Neural crest cell (in vitro differentiated cells): ENCODE data around the gene UBL4B. TPM values are rescaled to one million over a fixed set of nuclear protein-coding genes. Genes with fewer than 3 reads are reported as not detected.

Experiments used
- DNase-seq: peaks from one replicate; pipeline ENCODE4 v3.0.0; 2021; ENCODE audit warnings: low read depth, mixed read lengths, low spot score
- H3K27ac Mint-ChIP-seq: one replicate; pipeline ENCODE4 v1.8.0; 2021; ENCODE audit warnings: mild to moderate bottlenecking, mixed read lengths; ENCODE audit not compliant: unreplicated experiment
- H3K27me3 Mint-ChIP-seq: 2 replicates; pipeline ENCODE4 v1.8.0; 2021; ENCODE audit warnings: low read depth, mild to moderate bottlenecking, mixed read lengths
- H3K36me3 Mint-ChIP-seq: 2 replicates; pipeline ENCODE4 v1.8.0; 2021; ENCODE audit warnings: low read depth, mild to moderate bottlenecking, mixed read lengths
- H3K4me1 Mint-ChIP-seq: 2 replicates; pipeline ENCODE4 v1.8.0; 2021; ENCODE audit warnings: mixed read lengths
- H3K4me3 Mint-ChIP-seq: one replicate; pipeline ENCODE4 v1.8.0; 2021; ENCODE audit warnings: mild to moderate bottlenecking, mixed read lengths
- H3K9me3 Mint-ChIP-seq: 2 replicates; pipeline ENCODE4 v1.8.0; 2021; ENCODE audit warnings: mixed read lengths
- total RNA-seq: library from RNA; stranded (reverse); gene quantifications from 2 replicates; pipeline ENCODE4 v1.2.1, GENCODE V29; 2021
- TF ChIP-seq, protein P1 (sequence below): fragments of 200-600 bp; sonication (generic); conservative IDR thresholded peaks from 2 replicates; pipeline ENCODE4 v1.5.0; 2021; ENCODE audit warnings: antibody characterized with exemption, mild to moderate bottlenecking

Gene UBL4B
- total RNA-seq, 1 donor from 2014 or later, result not detected

DNA sequence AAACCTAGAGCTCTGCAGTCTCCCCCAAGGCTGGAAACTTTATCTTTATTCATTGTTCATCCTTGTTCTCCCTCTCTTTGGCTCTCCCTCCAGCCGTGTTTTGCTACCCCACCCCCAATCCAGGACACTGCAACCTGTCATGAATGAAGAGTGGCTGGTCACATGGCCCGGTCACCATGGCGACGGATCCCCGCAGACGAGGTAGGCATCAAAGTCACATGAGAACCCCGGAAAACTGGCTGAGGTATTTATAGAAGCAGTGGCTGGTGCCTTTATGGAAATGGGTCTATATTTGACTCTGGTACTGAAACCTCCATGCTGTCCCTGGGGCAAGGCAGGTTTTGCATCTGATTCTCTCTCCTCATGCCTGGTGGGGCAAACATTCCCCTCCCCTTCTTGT, 24.7 kb downstream of the UBL4B start:
- Mint-ChIP-seq H3K9me3 (peaks cover 3% of the 10 kb centered on the region), H3K4me3 (peak overlapping the region; percentile 43), H3K27me3 (peaks cover 55% of the 10 kb centered on the region), H3K27ac (peak overlapping the region; percentile 14), H3K4me1 (peaks cover 23% of the 10 kb centered on the region), H3K36me3 (no peaks in the 10 kb centered on the region)
- TF ChIP-seq, protein P1, sequence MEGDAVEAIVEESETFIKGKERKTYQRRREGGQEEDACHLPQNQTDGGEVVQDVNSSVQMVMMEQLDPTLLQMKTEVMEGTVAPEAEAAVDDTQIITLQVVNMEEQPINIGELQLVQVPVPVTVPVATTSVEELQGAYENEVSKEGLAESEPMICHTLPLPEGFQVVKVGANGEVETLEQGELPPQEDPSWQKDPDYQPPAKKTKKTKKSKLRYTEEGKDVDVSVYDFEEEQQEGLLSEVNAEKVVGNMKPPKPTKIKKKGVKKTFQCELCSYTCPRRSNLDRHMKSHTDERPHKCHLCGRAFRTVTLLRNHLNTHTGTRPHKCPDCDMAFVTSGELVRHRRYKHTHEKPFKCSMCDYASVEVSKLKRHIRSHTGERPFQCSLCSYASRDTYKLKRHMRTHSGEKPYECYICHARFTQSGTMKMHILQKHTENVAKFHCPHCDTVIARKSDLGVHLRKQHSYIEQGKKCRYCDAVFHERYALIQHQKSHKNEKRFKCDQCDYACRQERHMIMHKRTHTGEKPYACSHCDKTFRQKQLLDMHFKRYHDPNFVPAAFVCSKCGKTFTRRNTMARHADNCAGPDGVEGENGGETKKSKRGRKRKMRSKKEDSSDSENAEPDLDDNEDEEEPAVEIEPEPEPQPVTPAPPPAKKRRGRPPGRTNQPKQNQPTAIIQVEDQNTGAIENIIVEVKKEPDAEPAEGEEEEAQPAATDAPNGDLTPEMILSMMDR, result no peak
- peak; percentile 56 for DNase-seq

DNA sequence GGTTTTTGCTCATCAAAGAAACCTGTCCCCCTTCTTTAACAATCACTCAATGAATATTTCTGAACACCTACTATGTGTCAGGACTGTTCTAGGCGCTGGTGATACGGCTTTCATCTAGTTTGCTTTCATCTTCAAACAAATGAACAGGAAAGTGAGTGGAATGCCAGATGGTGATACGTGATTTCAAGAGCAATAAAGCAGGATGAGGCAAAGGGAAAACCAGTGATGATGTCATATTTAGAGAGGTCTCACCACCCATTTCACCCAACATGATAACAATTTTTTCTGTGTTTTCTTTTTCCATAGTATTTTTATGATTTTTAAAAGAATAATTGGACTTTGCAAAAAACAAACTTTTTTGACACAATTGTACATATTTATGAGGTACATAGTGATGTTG, 26.7 kb downstream of the UBL4B start:
- Mint-ChIP-seq H3K9me3 (peaks cover 3% of the 10 kb centered on the region), H3K27me3 (peaks cover 47% of the 10 kb centered on the region), H3K4me1 (peaks cover 23% of the 10 kb centered on the region), H3K36me3 (no peaks in the 10 kb centered on the region), H3K4me3 (no peak overlapping the region), H3K27ac (no peak overlapping the region)
- DNase-seq, result no peak
- TF ChIP-seq, protein P1, result no peak

DNA sequence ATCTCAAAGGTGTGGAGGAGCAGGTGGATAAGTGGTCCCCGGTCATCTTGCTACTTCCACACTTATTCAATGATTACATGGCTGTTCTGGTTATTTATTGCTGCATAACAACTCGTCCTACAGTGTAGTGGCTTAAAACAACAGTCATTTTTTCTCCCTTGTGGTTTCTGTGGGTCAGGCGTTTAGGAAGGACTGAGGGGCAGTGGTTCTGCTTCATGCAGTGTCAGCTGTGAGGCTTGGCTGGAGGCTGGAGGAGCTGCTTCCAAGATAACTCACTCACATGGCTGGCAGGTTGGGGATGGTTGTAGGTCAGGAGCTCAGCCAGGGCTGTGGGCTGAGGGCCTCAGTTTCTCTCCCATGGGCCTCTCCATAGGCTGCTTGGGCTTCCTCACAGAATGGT, 32.1 kb downstream of the UBL4B start:
- H3K9me3 Mint-ChIP-seq, result peaks cover 3% of the 10 kb centered on the region
- H3K4me3 Mint-ChIP-seq, result no peak overlapping the region
- H3K27ac Mint-ChIP-seq, result no peak overlapping the region
- no peak for DNase-seq
- no peaks in the 10 kb centered on the region for H3K36me3 Mint-ChIP-seq
- TF ChIP-seq, protein P1, result no peak
- peaks cover 8% of the 10 kb centered on the region for H3K27me3 Mint-ChIP-seq
- no peaks in the 10 kb centered on the region for H3K4me1 Mint-ChIP-seq

DNA sequence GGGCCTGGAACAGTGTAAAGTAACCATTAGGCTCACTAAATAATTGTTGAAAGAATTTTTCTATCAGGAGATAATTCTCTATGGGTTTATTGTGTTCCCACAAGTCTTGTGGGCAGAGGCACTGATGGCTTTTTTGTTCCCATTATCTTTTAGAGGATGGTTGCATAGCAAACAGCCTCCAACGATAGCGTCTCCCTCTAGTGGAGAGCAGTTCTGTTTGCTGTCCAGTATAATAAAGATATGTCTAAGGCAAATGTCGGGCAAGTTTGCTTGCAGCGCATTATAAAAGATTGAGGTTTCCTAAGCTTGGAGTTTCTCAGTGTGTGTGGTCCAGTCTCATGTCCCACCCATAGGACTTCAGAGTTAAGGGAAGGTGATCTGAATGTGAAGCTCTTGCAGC, 36.7 kb downstream of the UBL4B start:
- TF ChIP-seq, protein P1, result peak; percentile 59
- H3K9me3 Mint-ChIP-seq, result no peaks in the 10 kb centered on the region
- H3K27me3 Mint-ChIP-seq, result peaks cover 31% of the 10 kb centered on the region
- H3K27ac Mint-ChIP-seq, result no peak overlapping the region
- H3K4me1 Mint-ChIP-seq, result no peaks in the 10 kb centered on the region
- H3K36me3 Mint-ChIP-seq, result no peaks in the 10 kb centered on the region
- DNase-seq, result no peak
- no peak overlapping the region for H3K4me3 Mint-ChIP-seq

DNA sequence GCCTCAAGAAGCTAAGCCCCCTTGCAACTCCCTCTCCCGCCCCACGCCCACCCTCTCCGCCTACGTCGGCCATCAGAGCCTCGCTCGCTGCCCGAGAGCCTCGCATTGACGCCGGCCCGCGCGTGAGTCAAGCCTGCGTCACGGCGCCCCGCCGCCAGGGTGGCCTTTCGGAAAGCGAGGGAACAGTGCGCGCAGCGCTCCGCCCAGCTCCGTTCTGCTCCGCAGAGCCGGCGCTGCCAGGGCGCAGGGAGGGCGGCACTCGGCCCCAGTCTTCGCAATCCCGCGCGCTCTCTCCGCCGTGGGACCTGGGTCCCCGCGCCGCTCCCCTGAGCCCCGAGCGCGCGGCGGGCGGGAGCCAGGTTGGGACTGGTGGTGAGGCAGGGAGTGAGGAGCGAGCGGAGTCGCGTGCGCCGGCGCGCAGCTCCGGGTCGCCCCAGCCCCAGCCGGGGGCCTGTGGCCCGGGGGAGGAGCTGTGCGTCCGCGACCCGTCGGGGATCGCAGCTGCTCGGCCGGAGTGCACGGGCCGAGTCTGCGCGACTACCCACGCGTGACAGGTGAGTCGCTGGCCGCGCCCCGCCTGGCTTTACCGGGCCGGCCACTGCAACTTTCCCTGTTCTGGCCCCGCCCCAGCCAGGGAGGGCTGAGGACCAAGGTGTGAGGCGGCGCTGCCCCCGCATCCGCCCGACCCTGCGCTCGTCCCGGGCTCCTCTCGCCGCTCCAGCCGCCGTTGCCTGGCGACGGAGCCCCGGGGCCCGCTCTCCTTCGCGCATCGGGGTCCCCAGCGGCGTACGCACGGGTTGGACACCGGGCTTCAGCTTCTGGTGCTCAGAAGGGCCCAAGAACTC, 38.3 kb downstream of the UBL4B start, which contains the start of gene SLC6A17:
TSS of gene SLC6A17 (plus strand) at position 165 of the 845 bp plus-strand sequence. CDS start 16,436 bp downstream, outside the sequence.
- DNase-seq, result peak; percentile 31
- TF ChIP-seq, protein P1, result peak; percentile 50
- no peak within 1 kb of the TSS for H3K4me3 Mint-ChIP-seq
- H3K9me3 Mint-ChIP-seq, result no peaks in the 10 kb centered on the region
- no peak within 1 kb of the TSS for H3K27ac Mint-ChIP-seq
- H3K27me3 Mint-ChIP-seq, result peaks cover 47% of the 10 kb centered on the region
- no peaks in the 10 kb centered on the region for H3K36me3 Mint-ChIP-seq
- H3K4me1 Mint-ChIP-seq, result no peaks in the 10 kb centered on the region
